ENCODE results near the gene C6orf47.

C6orf47 gene

GRCh38 chr6:31634131-31634530 lies 26.4 kb downstream of the C6orf47 start:
- DNase-seq, result no peak

- DNase-seq, result no peak
Observed at GRCh38 chr6:31633447-31633846, 27.1 kb downstream of the C6orf47 start.

DNA sequence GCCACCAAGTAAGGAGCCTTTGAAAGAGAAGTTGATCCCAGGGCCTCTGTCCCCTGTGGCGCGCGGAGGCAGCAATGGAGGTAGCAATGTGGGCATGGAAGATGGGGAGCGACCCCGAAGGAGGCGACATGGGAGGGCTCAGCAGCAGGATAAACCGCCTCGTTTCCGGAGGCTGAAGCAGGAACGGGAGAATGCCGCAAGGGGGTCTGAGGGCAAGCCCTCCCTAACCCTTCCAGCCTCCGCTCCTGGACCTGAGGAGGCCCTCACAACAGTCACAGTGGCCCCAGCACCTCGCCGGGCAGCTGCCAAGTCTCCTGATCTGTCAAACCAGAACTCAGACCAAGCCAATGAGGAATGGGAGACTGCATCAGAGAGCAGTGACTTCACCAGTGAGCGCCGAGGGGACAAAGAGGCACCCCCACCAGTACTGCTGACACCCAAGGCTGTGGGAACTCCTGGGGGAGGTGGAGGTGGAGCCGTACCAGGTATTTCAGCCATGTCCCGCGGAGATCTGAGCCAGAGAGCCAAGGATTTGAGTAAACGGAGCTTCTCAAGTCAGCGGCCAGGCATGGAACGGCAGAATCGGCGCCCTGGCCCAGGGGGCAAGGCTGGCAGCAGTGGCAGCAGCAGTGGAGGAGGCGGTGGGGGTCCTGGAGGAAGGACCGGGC lies 28.2 kb downstream of the C6orf47 start:
- DNase-seq, result no peak

GRCh38 chr6:31631681-31632278 lies 28.8 kb downstream of the C6orf47 start:
- no peak for DNase-seq

GRCh38 chr6:31631209-31631608 lies 29.4 kb downstream of the C6orf47 start:
- DNase-seq, result no peak

DNA sequence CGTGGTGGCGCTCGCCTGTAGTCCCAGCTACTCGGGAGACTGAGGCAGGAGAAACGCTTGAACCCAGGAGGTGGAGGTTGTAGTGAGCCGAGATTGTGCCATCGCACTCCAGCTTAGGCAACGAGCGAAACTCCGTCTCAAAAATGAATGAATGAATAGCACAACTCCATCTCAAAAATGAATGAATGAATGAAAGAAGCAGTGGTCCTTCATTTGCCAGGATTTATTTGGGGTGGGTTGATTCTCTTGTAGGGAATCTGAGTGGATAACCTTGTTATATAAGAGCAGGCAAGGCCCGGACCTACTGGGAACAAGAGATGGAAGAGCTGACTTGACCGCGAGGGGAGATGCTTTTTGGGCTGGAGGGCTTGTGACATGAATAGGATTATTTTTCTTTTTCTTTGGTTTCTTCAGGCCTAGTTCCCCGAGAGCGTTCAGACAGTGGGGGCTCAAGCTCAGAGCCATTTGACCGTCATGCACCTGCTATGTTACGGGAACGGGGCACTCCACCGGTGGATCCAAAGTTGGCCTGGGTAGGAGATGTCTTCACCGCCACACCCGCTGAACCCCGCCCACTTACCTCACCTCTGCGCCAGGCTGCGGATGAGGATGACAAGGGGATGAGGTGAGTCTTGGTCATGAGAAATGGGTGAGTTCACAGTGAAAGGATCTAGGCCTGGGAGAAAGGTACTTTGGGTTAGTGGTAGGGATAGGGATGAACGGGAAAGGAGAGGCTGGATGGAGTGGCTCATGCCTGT lies 30.2 kb downstream of the C6orf47 start:
- no peak for DNase-seq

GRCh38 chr6:31629014-31629413 lies 31.6 kb downstream of the C6orf47 start:
- DNase-seq, result no peak

DNA sequence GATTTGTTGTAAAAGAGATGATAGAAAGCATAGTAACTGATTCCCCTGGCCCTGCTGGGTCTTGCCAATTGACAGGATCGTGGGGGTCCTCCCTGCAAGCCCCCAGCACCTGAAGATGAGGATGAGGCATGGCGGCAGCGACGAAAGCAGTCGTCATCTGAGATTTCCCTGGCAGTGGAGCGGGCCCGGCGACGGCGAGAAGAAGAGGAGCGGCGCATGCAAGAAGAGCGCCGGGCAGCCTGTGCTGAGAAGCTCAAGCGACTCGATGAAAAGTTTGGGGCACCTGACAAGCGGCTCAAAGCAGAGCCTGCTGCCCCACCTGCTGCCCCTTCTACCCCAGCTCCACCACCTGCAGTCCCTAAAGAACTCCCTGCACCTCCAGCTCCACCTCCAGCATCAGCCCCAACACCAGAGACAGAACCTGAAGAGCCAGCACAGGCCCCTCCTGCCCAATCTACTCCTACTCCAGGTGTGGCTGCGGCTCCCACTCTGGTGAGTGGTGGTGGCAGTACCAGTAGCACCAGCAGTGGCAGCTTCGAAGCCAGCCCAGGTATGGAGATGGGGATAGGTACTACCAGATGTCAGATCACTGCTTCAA lies 32.8 kb downstream of the C6orf47 start:
- DNase-seq, result no peak

DNA sequence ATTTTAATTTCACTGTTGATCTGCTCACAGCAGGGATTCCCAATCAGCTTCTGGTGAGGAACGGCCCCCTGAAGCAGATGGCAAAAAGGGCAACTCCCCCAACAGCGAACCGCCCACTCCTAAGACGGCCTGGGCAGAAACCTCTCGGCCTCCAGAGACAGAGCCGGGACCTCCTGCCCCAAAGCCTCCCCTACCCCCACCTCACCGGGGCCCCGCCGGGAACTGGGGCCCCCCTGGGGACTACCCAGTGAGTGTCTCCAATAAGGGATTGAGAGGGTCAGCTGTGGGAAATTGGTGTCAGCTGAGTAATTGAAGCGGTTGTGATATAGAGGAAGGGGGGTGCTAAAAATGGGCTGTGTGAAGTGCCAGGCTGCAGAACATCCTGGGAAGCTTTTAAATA lies 33.6 kb downstream of the C6orf47 start:
- no peak for DNase-seq

- no peak for DNase-seq
Observed at GRCh38 chr6:31624070-31624469, 36.5 kb downstream of the C6orf47 start.

- DNase-seq, result no peak
Observed at GRCh38 chr6:31622684-31623091, 37.9 kb downstream of the C6orf47 start.

DNA sequence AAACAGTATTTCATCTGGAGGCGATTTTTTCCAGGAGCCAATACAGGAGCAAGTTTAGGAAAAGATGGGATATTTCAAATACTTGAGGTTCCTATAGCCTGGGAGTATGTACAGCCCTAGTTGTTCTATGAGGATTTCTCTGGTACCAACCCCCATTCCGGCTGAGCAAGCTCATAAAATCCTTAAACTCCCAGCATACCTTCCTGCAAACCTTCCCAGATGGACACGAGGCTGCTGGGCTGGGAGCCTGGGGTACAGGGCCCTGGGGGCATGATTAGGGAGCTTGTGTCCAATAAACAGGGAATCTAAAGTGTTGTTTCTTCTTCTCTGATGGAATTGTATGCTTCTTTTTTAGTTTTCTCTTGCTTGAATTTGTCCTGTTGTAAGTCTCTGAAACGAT lies 38.6 kb downstream of the C6orf47 start:
- DNase-seq, result no peak

DNA sequence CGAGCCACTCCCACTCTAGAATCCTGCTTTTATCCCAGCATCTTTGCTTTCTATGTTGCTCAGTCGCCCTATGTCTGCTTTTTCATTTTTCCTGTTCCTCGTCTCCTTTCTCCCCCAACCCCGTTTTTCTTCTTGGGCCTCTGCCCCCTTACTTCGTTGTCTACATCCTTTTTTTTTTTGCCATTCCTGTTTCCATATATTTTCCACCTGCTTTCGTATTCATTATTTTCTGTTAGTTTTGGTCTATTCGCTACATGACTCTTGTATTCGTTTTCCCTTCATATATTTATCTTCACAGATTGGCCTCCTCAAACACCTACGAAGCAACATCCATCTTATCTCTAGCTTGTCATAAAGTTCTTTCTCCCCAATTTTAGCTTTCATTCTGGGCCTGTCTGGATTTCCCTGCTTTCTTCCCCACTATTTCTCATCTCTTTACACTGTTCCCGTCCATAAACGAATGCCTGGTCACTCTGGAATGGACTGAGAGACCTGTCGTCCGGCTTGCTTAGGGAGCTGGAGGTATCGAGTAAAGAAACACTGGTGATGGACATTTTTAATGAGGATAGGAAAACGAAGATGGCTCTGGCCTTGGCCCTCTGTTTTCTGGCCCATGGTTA lies 39.1 kb downstream of the C6orf47 start:
- peak in 1 of 6 experiments; percentile 29 for DNase-seq

DNA sequence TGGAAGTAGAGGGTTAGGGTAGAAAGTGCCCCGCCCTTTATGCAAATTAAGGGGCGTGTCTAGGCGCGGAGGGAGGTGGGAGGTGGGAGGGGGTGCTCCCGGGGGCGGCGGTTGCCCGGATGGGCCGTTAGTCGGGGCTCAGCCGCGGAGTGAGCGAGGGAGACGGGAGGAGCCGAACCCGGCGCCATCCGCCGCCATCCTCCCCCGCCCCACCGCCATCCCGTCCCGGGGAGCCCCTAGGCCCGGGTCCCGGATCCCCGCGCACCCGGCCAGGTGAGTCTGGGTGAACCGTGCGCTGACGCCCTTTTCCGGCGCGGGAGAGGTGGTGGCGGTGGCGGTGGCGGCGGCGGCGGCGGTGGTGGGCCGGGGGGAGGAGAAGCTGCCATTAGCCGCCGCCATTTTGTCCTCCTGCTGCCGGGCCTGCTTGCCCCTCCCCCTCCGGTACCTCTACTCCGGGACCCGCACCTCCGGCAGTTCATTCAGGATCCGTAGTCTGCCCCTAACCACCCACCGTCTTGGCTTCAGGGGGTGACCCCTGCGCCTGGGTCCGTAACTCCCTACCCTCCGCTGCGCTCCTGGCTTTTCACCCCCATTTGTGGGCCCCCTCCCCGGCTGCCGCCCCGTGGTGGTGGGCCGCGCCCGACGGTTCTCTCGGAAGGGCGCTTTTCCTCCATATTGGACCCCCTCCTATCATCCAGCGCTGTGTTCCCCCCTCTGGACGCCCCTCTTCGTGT lies 39.8 kb downstream of the C6orf47 start, which contains the start of gene PRRC2A:
PRRC2A (plus strand) TSS at position 130 of the 734 bp plus-strand sequence. CDS start 2,075 bp downstream, outside the sequence.
- DNase-seq, result peak in 3 of 6 experiments; percentile 79 to 99 (median 97)

DNA sequence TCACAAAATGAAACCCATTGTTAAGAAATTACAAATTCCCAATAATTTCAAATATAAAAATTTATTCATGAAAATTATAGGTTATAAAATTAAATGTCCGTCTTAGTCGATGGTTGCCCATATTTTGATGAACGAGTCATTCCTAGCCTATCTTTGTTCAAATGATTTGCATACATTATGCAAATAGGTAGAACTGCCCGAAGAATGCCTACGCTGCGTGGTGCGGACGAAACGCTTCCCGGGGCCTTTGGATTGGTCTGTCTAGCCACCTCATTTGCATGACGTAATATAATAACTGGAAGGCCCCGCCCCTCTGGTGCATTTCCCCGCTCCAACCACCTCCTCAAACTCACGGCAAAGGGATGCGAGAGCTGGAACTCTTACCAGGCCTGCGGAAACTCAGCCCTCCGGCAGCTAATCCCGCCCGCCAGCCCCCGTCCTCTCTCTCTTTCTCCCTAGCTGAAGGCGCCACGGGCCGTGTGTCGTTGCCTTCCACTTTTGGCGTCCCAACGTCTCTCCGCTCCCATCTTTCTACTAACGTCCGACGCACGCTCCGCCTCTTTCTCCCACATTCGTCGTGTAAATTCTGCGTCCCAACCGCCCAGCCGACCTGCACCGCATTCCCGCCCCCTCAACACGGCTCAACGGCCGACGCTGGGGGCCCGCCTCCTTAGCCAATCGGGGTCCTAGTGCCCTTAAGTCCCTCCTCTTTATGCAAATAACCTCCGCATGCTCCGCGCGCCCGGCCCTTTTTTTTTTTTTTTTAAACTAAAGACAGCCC lies 40.6 kb downstream of the C6orf47 start:
- DNase-seq, result peak; percentile 96 to 99 (median 97)

GRCh38 chr6:31617010-31617409 lies 43.6 kb downstream of the C6orf47 start:
- no peak for DNase-seq

GRCh38 chr6:31615748-31616147 lies 44.8 kb downstream of the C6orf47 start:
- DNase-seq, result peak; percentile 5 to 48 (median 19)

DNA sequence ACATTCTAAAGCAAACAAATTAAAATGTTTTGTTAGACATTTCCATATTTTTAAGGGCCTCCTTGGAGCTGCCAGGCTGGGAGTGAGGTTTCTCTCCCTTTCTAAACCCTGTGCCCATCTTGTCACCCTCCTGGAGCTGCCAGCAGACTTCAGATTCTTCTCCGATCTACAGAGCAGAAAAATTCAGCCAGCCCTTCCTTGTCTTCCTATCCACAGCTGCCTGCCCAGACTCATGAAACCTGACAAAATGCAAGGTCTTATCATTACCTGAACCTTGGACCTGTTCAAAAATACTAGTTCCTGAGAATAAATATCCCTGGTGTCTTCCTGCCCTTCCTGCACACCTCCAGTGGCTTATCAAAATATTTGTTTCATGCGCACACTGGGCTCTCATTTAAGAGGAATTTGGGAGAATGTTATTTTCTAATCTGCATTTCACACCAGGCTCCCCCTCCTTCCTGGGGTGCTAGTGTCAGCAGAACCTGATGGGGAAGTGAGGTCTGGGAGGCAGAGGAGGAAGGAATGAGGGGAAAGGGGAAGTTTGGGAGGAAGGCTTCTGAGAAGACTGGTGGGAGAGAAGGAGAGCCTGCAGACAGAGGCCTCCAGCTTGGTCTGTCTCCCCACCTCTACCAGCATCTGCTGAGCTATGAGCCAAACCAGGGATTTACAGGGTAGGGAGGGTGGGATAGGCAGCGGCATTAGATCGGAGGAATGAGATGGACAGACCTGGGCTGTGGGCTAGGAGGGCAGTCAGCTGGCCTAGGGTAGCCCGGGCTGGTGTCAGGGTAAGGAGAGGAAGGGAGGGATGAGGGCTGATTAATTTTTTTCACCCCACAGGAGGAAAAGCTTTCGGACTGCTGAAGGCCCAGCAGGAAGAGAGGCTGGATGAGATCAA lies 45.6 kb downstream of the C6orf47 start, which contains the start of gene AIF1:
AIF1 (plus strand) TSS at position 551 of the 895 bp plus-strand sequence; CDS start at position 647, 96 bp downstream.
- no peak for DNase-seq

GRCh38 chr6:31614075-31614619 lies 46.4 kb downstream of the C6orf47 start:
- DNase-seq, result no peak

- DNase-seq, result no peak
Observed at GRCh38 chr6:31610968-31611367, 49.6 kb downstream of the C6orf47 start.

Data from stimulated activated naive CD4-positive, alpha-beta T cell (primary cell).